ENCODE data around the gene S100A10. TPM values are rescaled to one million over a fixed set of nuclear protein-coding genes. Genes with fewer than 3 reads are reported as not detected.
A peak's percentile ranks its signal among the peaks of the same experiment; 100 is the strongest.

The S100A10 gene
- total RNA-seq, 4 donors from 2014 or later, result 57.6 to 155 (median 106) TPM

GRCh38 chr1:151984313-151984956 is 9.2 kb downstream of the S100A10 start:
- Histone ChIP-seq H3K4me3 (no peak overlapping the region), H3K27ac (peak overlapping the region in 1 of 4 donors; percentile 11), H3K36me3 (peaks cover 16 to 61% of the 10 kb centered on the region in 2 donors), H3K4me1 (peaks cover 16 to 92% (median 23%) of the 10 kb centered on the region in 3 donors), H3K27me3 (no peaks in the 10 kb centered on the region), H3K9me3 (no peaks in the 10 kb centered on the region)
- 40 to 44% methylated on average over 1 of the region's 1 CpG for WGBS, 2 donors (ENCODE audit: low coverage in 1 of 2)
- TF ChIP-seq POLR2A (IDR thresholded peaks at IDR 0.05), result no peak
- no peak for TF ChIP-seq CTCF (IDR thresholded peaks at IDR 0.05)
- TF ChIP-seq EP300 (IDR thresholded peaks at IDR 0.05), result no peak
- no peak for TF ChIP-seq POLR2AphosphoS5 (IDR thresholded peaks at IDR 0.05)
- ATAC-seq, result no peak

GRCh38 chr1:151982300-151983005 is 11.2 kb downstream of the S100A10 start:
- H3K27ac ChIP-seq, result peak overlapping the region in 1 of 4 donors; percentile 33
- TF ChIP-seq CTCF (IDR thresholded peaks at IDR 0.05), result no peak
- TF ChIP-seq POLR2AphosphoS5 (IDR thresholded peaks at IDR 0.05), result no peak
- TF ChIP-seq EP300 (IDR thresholded peaks at IDR 0.05), result no peak
- no peak for TF ChIP-seq POLR2A (IDR thresholded peaks at IDR 0.05)
- 20 to 32% methylated on average over 1 of the region's 1 CpG for WGBS, 2 donors (ENCODE audit: low coverage in 1 of 2)
- no peaks in the 10 kb centered on the region for H3K27me3 ChIP-seq
- no peak overlapping the region for H3K4me3 ChIP-seq
- ATAC-seq, result no peak
- H3K4me1 ChIP-seq, result peaks cover 5 to 75% (median 5%) of the 10 kb centered on the region in 3 donors
- no peaks in the 10 kb centered on the region for H3K9me3 ChIP-seq
- H3K36me3 ChIP-seq, result peaks cover 16 to 61% of the 10 kb centered on the region in 2 donors

GRCh38 chr1:151981178-151981525 is 12.5 kb downstream of the S100A10 start:
- ATAC-seq, result no peak
- peak overlapping the region in 2 of 4 donors; percentile 35 to 41 for H3K27ac ChIP-seq
- H3K36me3 ChIP-seq, result peaks cover 16 to 60% of the 10 kb centered on the region in 2 donors
- WGBS, 2 donors (ENCODE audit: low coverage in 1 of 2), result 53 to 81% methylated on average over 2 to 4 of the region's 5 CpGs
- TF ChIP-seq CTCF (IDR thresholded peaks at IDR 0.05) (no peak), POLR2AphosphoS5 (IDR thresholded peaks at IDR 0.05) (no peak), POLR2A (IDR thresholded peaks at IDR 0.05) (no peak), EP300 (IDR thresholded peaks at IDR 0.05) (no peak)
- no peaks in the 10 kb centered on the region for H3K27me3 ChIP-seq
- H3K4me3 ChIP-seq, result no peak overlapping the region
- H3K9me3 ChIP-seq, result no peaks in the 10 kb centered on the region
- H3K4me1 ChIP-seq, result peaks cover 0 to 66% (median 0%) of the 10 kb centered on the region in 3 donors

- Histone ChIP-seq H3K27me3 (no peaks in the 10 kb centered on the region), H3K27ac (peak overlapping the region in 3 of 4 donors; percentile 25 to 41 (median 35)), H3K4me1 (peaks cover 0 to 60% (median 0%) of the 10 kb centered on the region in 3 donors), H3K4me3 (no peak overlapping the region), H3K36me3 (peaks cover 15 to 54% of the 10 kb centered on the region in 2 donors), H3K9me3 (no peaks in the 10 kb centered on the region)
- ATAC-seq, result peak; percentile 80
- 32 to 55% methylated on average over 2 to 5 of the region's 5 CpGs for WGBS, 2 donors (ENCODE audit: low coverage in 1 of 2)
- TF ChIP-seq POLR2AphosphoS5 (IDR thresholded peaks at IDR 0.05) (peak; percentile 53), CTCF (IDR thresholded peaks at IDR 0.05) (no peak)
These were observed 13.1 kb downstream of the S100A10 start for GRCh38 chr1:151980287-151981177.
